T-helper 2 cell treated with Interferon-gamma antibody and Interleukin-4, amounts not matched to agents 5 μg/mL and 100 μg/mL, for 36 hours (primary cell): ENCODE data around the gene HADH.
"Not testable (repeated sequence)": the region's sequence is repeated elsewhere in the genome, so short reads cannot be mapped to it uniquely, and the experiment has no call there.

Experiments used
- DNase-seq: peaks from one replicate; pipeline ENCODE4 v3.0.0; 2021; ENCODE audit warnings: low spot score
- H3K27ac Mint-ChIP-seq: one replicate; pipeline ENCODE4 v1.8.0; 2021; ENCODE audit warnings: mild to moderate bottlenecking, mixed read lengths
- H3K27me3 Mint-ChIP-seq: one replicate; pipeline ENCODE4 v1.8.0; 2021; ENCODE audit warnings: low read depth, mixed read lengths
- H3K36me3 Mint-ChIP-seq: one replicate; pipeline ENCODE4 v1.8.0; 2021; ENCODE audit warnings: low read depth, mixed read lengths
- H3K4me1 Mint-ChIP-seq: one replicate; pipeline ENCODE4 v1.8.0; 2021; ENCODE audit warnings: low read depth, mixed read lengths
- H3K4me3 Mint-ChIP-seq: one replicate; pipeline ENCODE4 v1.8.0; 2022; ENCODE audit warnings: mild to moderate bottlenecking, moderate library complexity, mixed read lengths
- H3K9me3 Mint-ChIP-seq: one replicate; pipeline ENCODE4 v1.8.0; 2021; ENCODE audit warnings: mixed read lengths

HADH gene

DNA sequence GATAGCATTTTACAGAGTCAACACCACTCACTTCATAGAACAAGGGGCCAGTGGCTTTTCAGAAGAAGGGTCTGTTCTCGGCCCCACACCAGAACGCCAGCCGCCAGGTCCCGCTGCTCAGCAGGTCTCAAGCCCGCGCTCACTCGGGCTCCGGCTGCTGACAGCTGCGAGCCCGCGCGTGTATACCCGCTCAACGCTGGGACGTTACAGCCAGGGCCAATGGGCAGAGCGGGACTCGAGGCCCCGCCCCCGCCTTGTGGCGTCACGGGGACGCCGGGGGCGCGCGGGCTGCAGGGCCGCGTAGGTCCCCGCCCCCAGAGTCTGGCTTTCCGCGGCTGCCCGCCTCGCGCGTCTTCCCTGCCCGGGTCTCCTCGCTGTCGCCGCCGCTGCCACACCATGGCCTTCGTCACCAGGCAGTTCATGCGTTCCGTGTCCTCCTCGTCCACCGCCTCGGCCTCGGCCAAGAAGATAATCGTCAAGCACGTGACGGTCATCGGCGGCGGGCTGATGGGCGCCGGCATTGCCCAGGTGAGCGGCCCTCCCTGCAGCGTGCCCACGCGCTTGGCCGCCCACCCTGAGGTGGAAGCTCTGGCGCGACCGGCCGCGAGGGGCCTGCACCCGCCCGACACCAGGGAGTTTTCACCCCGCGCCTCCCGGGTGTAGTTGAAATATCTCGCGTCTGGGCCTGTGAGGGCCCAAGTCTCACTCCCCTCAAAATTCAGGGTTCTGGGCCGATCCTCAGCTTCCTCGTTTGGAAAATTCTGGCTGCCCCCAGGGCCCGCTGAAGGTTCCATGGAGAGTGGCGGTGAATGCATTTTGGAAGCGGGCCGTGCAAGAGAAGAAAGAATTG, at the start of gene HADH:
Gene HADH, plus strand, starts transcription at position 353 of the 850 bp plus-strand sequence. Its CDS starts 44 bp downstream, at position 397.
- Mint-ChIP-seq H3K27ac (peak within 1 kb of the TSS; percentile 86), H3K4me3 (peak within 1 kb of the TSS; percentile 89), H3K4me1 (peaks cover 27% of the 10 kb centered on the region), H3K9me3 (no peaks in the 10 kb centered on the region), H3K27me3 (no peaks in the 10 kb centered on the region), H3K36me3 (peaks cover 3% of the 10 kb centered on the region)
- DNase-seq = peak; percentile 96

DNA sequence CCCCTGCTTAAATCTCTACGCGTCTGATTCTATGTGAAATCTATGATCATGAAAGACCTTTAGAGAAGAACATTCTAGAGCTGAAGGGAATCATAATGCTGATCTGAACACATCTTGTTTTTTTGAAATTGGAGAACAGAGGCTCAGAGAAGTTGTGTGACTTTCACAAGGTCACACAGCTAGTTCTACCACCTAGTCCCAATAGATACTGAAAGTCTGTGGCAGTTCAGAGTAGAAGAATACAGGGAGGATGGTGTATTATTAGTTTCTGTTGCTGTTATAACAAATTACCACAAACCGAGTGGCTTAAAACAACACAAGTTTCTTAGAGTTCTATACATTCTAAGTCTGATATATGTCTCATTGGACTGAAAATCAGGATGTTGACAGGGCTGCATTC, 43.9 kb upstream of the HADH start:
- Mint-ChIP-seq H3K4me3 (no peak overlapping the region), H3K27me3 (no peaks in the 10 kb centered on the region), H3K36me3 (no peaks in the 10 kb centered on the region), H3K27ac (no peak overlapping the region), H3K9me3 (no peaks in the 10 kb centered on the region), H3K4me1 (no peaks in the 10 kb centered on the region)
- no peak for DNase-seq

DNA sequence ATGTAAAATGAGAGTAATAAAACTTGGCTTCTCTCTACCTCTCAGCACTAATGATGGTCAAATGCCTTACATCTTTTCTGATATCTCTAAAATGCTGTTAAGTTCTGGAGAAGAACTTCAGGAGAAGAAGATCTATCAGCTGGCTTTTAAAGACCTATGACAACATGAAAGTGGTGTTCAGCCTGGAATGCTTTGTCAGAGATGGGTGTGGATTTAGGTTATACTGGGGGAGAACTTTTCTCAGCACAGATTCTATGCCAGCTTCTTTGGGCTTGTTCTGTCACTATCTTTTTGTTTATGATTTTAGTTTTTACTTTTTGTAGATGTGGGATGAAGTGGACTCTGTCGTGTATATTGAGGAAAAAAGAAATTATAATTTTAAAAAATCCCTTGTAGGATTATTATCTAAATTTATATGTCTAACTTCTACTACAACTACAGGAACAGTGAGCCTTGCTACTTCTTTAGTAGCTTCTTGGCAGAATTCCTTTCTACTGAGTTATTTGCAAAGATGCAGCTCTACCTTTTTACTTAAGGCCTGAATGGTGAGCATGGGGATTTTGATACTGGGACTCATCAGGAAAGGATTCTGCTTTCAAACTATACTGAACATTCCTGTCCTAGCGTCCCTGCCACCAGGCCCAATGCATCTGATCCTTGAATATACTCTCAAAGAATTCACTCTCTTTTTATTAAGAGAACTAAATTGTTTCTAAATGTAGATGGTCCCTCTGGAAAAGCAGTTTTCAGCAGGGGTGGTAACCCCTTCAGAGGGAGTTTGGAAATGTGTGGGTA, 38.7 kb upstream of the HADH start:
- Mint-ChIP-seq H3K9me3 (peaks cover 7% of the 10 kb centered on the region), H3K27ac (no peak overlapping the region), H3K4me3 (no peak overlapping the region), H3K4me1 (no peaks in the 10 kb centered on the region), H3K36me3 (no peaks in the 10 kb centered on the region), H3K27me3 (no peaks in the 10 kb centered on the region)
- no peak for DNase-seq

DNA sequence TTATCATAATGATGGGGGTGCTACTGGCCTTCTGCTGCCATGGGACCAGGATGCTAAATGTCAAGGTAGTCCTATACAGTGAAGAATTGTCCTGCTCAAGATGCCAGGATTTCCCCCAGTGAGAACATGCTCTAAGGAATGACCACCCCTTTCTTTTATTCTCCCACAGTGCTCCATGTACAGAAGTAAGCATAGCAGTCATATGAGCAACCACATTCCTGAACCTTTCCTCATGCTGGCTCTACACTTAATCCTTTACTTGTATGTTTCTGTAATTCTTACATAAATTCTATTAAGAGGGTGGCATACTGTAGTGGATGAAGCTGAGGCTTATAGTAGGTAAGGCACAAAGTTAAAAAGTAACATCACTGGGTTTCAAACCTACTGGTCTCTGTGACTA, 38.1 kb upstream of the HADH start:
- H3K27me3 Mint-ChIP-seq = no peaks in the 10 kb centered on the region
- no peak for DNase-seq
- no peaks in the 10 kb centered on the region for H3K36me3 Mint-ChIP-seq
- no peak overlapping the region for H3K27ac Mint-ChIP-seq
- no peak overlapping the region for H3K4me3 Mint-ChIP-seq
- H3K4me1 Mint-ChIP-seq = no peaks in the 10 kb centered on the region
- peaks cover 13% of the 10 kb centered on the region for H3K9me3 Mint-ChIP-seq

DNA sequence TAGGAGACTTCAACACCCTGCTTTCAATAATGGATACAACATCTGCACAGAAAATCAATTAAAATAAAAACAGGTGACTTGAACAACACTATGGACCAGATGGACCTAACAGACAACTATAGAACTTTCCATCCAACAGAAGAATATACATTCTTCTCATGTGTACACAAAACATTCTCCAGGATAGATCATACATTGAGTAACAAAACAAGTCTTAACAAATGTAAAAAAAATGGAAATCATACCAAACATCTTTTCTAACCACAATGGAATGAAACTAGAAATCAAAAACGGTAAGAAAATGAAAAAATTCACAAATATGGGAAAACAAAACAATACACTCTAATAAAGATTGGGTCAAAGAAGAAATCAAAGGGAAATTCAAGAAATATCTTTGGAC, 33.7 kb upstream of the HADH start:
- Mint-ChIP-seq H3K27ac (no peak overlapping the region), H3K4me3 (no peak overlapping the region), H3K9me3 (peaks cover 19% of the 10 kb centered on the region), H3K4me1 (no peaks in the 10 kb centered on the region), H3K27me3 (no peaks in the 10 kb centered on the region), H3K36me3 (no peaks in the 10 kb centered on the region)
- DNase-seq = no peak

DNA sequence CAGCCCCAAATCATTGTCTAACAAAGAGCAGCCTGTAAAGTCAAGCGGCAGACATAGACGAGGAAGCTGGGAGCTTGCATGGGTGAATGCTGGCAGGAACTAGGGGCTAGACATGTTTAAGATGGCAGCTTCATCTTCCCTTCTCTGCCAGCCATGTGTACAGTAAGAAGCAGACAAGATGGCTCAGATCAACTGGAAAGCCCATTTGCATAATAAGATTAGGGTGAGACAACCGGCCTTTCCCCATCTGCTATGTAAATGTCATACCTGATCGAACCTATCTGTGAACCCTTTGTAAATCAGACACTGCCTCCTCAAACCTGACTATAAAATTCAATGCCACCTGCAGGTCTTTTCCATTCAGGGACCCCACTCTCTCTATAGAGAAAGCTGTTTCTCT, 22.8 kb upstream of the HADH start:
- Mint-ChIP-seq H3K27me3 (peaks cover 11% of the 10 kb centered on the region), H3K4me3 (no peak overlapping the region), H3K27ac (no peak overlapping the region), H3K9me3 (no peaks in the 10 kb centered on the region), H3K36me3 (no peaks in the 10 kb centered on the region), H3K4me1 (no peaks in the 10 kb centered on the region)
- no peak for DNase-seq

DNA sequence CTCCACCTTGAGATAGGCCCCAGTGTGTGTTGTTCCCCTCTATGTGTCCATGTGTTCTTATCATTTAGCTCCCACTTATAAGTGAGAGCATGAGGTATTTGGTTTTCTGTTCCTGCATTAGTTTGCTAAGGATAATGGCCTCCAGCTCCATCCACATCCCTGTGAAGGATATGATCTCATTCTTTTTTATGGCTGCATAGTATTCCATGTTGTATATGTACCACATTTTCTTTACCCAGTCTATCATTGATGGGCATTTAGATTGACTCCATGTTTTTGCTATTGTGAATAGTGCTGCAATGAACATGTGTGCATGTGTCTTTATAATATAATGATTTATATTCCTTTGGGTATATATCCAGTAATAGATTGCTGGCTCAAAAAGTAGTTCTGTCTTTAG, 22.2 kb upstream of the HADH start:
- not testable (repeated sequence) for DNase-seq, H3K36me3 Mint-ChIP-seq, H3K27ac Mint-ChIP-seq, H3K4me1 Mint-ChIP-seq, H3K4me3 Mint-ChIP-seq, H3K9me3 Mint-ChIP-seq
- peaks cover 11% of the 10 kb centered on the region for H3K27me3 Mint-ChIP-seq

DNA sequence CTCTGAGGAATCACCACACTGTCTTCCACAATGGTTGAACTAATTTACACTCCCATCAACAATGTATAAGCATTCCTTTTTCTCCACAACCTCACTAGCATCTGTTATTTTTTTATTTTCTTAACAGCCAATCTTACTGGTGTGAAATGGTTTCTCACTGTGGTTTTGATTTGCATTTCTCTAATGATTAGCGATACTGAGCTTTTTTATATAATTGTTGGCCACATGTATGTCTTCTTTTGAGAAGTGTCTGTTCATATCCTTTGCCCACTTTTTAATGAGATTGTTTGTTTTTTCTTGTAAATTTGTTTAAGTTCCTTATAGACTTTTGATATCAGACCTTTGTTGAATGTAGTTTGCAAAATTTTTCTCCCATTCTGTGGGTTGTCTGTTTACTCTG, 21.8 kb upstream of the HADH start:
- not testable (repeated sequence) for H3K36me3 Mint-ChIP-seq, H3K4me1 Mint-ChIP-seq

DNA sequence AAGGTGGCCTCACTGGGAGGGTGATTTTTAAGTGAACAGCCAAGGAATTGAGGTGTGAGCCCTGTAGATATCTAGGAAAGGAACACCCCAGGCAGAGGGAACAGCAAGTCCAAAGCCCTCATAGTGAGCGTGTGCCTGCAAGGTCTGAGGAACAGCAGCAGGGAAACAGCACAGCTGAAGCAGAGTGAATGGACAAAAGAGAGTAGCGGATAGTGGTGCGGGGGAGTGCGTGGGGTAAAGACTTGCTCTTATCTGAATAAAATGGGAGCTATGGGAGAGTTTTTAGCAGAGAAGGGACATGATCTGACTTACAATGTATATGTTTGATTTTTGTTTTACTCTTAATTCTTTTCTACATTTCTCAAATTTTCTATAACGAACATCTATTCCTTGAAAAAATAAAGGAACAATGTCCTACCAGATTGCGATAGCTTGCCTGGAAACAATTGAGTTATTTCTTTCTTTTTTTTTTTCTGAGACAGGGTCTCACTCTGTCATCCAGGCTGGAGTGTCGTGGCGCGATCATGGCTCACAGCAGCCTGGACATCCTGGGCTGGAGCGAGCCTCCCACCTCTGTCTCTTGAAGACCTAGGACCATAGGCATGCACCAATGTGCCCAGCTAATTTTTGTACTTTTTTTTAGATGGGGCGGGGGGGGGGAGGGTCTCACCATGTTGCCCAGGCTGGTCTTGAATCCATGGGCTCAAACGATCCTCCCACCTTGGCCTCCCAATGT, 19.5 kb upstream of the HADH start:
- Mint-ChIP-seq H3K4me3 (no peak overlapping the region), H3K4me1 (peaks cover 4% of the 10 kb centered on the region), H3K36me3 (no peaks in the 10 kb centered on the region), H3K9me3 (no peaks in the 10 kb centered on the region), H3K27me3 (peaks cover 7% of the 10 kb centered on the region), H3K27ac (no peak overlapping the region)
- DNase-seq = no peak

More for the DNA sequence above, 21.8 kb upstream of the HADH start:
- not testable (repeated sequence) for DNase-seq, H3K9me3 Mint-ChIP-seq, H3K27ac Mint-ChIP-seq, H3K4me3 Mint-ChIP-seq
- H3K27me3 Mint-ChIP-seq = peaks cover 11% of the 10 kb centered on the region

DNA sequence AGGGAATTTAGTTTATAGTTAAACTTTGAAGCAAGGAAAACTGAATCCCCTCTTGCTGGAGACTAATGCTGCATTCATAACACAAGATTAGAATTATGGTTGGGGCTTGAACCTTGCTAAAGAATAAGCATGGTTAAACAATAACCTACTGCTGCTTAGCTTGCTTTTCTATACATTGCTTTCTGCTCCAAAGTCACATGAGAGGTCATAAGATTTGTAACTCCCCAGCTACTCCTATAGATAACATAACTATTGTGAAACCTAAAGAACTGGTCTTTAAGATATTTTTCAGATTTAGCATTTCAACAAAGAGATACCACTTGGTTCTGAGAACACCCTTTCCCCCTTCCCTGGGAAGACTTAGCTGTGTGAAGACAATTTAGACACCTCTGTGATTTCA, 17.1 kb upstream of the HADH start:
- H3K9me3 Mint-ChIP-seq = no peaks in the 10 kb centered on the region
- H3K4me1 Mint-ChIP-seq = peaks cover 4% of the 10 kb centered on the region
- no peak for DNase-seq
- no peak overlapping the region for H3K4me3 Mint-ChIP-seq
- H3K27ac Mint-ChIP-seq = no peak overlapping the region
- no peaks in the 10 kb centered on the region for H3K36me3 Mint-ChIP-seq
- H3K27me3 Mint-ChIP-seq = peaks cover 3% of the 10 kb centered on the region

DNA sequence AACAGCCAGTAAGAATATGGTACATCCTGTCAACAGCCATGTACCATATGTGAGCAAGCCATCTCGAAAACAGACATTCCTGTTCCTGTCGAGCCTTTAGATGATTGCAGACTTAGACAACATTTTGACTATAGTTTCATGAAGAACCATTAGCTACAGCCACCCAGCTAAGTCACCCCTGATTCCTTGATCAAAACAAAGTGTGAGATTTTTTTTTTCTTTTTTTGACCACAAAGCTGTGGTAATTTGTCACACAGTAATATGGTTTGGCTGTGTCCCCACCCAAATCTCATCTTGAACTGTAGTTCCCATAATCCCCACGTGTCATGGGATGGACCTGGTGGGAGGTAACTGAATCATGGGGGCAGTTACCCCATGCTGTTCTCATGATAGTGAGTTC, 15.2 kb upstream of the HADH start:
- Mint-ChIP-seq H3K4me3 (no peak overlapping the region), H3K27me3 (peaks cover 3% of the 10 kb centered on the region), H3K9me3 (no peaks in the 10 kb centered on the region), H3K27ac (no peak overlapping the region), H3K36me3 (no peaks in the 10 kb centered on the region), H3K4me1 (peaks cover 4% of the 10 kb centered on the region)
- DNase-seq = no peak

DNA sequence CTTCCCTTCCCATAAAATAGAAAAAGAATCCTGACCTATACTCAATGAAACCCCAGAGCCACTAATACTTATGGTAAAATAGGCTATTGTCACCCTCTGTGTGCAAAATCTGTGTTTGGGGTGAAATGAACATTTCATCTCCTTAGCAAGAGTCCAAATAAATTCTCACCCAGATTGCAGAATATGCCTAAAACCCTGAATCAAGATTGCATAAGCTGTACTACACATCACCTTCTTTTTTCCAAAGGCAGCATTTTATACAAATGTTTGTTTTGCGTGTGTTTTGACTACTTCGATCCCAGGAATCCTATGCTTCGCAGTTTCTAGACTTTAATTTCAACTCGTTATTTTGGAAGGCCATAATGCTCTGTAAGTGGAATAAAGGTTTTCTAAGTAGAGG, 12.2 kb upstream of the HADH start:
- DNase-seq = no peak
- peaks cover 3% of the 10 kb centered on the region for H3K27me3 Mint-ChIP-seq
- H3K4me1 Mint-ChIP-seq = peaks cover 4% of the 10 kb centered on the region
- H3K9me3 Mint-ChIP-seq = peaks cover 9% of the 10 kb centered on the region
- H3K36me3 Mint-ChIP-seq = no peaks in the 10 kb centered on the region
- no peak overlapping the region for H3K4me3 Mint-ChIP-seq
- H3K27ac Mint-ChIP-seq = no peak overlapping the region

DNA sequence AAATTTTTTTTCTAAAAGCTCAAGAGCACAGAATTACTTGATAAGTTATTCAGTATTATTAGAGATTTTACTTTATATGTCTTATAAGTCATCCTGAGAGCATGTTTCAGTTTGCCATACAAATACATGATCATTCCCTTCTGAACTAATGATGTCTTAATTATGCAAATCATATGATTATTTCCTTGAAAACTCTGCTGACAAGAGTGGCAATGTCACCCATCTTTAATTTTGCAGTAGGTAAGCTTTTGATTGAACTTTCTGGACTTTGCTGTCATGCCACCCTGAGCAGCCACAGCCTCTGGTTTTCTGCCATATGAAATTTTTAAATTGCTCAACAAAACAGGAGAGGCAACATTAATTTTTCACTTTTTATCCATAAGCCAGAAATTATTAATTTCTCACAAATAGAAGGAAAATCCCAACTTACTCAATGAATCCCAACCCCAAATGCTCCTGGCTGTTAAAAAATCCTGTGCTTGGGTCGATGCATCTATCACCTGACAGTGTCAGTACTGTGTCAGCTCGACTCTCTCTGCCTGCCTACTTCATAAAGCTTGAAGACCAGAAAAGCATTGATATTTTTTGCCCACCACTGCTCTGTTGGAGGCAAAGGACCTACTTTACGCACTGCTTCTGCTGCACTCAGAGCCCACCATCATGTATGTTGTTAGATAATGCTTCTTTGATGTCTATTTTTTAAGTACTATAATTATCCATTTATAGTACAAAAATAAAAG, 11.6 kb upstream of the HADH start:
- Mint-ChIP-seq H3K27ac (no peak overlapping the region), H3K27me3 (peaks cover 3% of the 10 kb centered on the region), H3K36me3 (no peaks in the 10 kb centered on the region), H3K4me3 (no peak overlapping the region), H3K4me1 (peaks cover 4% of the 10 kb centered on the region), H3K9me3 (peaks cover 9% of the 10 kb centered on the region)
- no peak for DNase-seq
